Metanephros (tissue), 1 donor: ENCODE measurements around the gene S100A13. TPM values are rescaled to one million over a fixed set of nuclear protein-coding genes. Genes with fewer than 3 reads are reported as not detected.

ENCODE experiments used
- total RNA-seq: library from RNA; depleted of rRNA; stranded (reverse); fragments of >200 nt; gene quantifications from one replicate; pipeline ENCODE4 v1.2.3, GENCODE V29; 2014

Gene S100A13
- 71.6 TPM for total RNA-seq

DNA sequence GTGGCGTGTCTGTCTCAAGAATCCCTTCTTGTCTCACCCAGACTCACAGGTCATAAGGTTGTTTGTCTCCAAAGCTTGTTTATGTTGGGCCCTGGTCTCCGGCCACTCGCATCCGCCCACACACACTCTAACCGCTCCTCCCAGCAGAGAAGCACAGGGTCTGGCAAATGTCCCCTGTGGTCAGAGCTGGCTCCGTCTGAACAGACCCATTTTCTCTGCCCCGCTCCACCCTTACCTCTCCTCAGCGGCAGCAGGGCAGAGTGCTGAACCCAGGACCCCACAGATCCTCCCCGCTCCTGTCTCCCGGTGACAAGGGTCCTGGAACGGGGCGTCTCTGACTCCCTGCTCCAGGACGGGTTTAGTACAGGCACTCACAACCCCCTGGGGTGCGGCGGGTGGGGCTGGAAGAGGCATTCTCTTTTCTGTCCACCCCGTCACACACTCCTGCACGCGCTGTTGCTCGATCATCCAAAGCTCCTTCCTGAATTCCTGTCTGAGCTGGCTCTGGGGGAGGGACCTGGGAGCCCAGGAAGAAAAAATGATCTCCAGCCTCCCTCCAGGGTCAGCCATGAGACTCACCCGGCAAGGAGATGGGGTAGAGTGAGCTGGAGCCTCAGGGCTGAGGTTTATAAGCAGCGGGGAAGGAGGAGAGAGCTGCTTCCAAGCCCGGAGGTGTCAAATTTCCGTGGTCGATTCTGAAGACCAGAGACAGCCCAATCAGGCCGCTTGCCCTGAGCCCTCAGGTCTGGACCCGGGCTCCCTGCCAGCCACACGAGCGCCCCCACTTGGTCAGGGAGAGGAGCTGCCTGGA, at the start of gene S100A13:
Gene S100A13, minus strand, starts transcription at position 602 of the 811 bp plus-strand sequence. CDS start 1,033 bp downstream, outside the sequence.

DNA sequence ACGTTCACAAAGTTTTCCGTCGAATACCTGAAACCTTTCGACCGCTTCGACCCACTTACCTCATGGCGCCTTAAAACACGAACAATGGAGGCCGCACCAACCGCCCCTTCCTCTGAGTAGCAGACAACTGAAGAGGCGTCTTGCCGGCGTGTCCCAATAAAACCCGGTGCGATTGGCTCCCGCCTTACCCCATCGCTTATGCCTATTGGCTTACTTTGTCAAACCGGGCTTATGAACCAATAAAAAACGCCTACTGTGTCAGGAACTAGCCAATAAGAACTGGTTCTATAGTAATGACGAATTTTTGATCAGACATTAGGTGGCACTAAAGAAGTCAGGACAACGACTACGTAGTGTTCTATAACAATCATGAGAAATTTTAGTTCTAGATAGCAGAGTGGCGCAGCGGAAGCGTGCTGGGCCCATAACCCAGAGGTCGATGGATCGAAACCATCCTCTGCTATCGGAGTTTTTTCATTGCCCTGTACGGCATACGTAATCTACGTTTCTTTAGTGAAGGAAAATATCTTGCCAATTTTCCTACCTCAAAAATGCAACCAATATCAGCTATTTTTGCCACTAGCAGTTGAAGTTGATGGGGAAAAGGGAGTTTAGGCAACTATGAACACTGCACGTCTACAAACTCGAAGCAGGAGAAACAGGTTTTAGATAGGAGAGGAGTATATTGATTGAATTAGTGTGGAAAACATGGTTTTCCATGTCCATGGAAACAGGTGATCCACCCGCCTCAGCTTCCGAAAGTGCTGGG, 43.7 kb upstream of the S100A13 start, which contains the start of gene ILF2:
Gene ILF2, minus strand, starts transcription at position 135 of the 769 bp plus-strand sequence. Its CDS starts 71 bp downstream, at position 64.

DNA sequence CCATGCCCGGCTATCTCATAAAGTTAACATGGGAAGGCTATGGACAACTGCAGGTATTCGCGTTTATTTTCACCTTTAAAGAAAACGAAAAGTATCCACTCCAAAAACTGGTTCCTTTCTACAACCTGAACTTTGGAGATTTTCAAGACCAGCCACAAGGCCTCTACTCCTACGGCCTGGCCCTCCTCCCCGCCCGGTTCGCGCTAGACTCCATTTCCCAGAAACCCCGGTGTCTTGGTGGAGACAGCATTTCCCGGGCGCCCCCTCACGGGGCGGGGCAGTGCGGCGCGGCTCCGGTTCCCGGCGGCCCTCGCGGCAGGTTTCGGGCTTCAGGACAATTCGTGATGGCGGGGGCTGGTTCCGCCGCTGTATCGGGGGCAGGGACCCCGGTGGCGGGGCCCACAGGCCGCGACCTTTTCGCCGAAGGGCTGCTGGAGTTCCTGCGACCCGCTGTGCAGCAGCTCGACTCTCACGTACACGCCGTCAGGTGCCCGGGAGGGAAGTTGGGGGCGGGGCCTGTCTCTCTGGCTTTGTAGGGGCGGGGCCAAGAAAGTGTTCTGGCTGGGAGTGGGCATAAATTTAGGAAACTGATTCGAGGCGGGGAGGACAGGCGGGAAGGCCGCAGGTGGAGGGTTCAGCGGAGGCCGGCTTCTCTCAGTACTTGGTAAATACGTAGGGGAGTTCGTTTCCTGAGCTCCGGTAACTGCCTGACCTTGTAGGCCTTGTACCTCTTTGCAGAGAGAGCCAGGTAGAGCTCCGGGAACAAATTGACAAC, 31.3 kb upstream of the S100A13 start, which contains the start of gene SNAPIN:
Gene SNAPIN, plus strand, starts transcription at position 304 of the 775 bp plus-strand sequence. Its CDS starts 41 bp downstream, at position 345.

DNA sequence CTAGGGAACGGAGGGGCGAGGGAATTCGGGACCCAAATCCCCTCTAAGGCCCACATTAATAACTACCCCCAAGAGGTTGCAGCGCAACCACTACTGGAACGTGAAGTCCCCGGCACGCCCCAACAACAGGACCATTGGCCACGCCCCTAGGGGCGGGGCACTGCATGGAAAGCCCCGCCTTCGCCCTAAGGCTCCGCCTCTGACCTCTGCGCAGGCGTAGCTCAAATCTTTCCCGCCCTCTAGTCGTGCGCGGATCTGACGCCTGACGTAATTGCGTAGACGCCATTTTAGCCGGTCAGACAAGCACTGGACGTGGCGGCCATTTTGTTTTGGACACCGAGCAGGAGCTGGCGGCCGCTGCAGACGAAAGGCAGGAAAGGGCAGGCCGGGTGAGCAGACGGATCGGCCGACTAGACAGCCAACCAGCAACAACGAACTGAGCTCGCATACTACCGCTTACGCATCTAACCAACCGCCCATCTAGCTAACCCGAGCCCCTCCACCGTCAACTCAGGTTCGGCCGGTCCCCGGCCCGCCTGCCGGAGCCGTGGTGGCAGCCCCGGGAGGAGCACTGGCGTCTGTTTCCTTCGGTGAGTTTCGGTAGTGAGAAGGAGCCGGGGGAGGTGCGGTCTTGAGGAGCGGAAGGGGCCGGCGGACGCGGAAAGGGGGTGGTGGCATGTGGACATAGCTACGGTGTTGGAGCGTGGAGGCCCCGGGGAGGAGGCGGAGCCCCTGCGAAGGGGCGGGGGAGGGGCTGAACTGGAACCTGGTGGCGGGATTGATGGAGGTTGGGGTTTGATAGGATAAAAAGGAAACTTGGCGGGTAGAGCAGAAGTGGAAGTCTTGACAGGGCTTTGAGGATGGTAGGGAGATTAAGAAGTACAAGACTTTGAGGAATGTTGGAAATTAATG, 6.7 kb upstream of the S100A13 start, which contains the start of gene CHTOP:
Gene CHTOP, plus strand, starts transcription at position 313 of the 912 bp plus-strand sequence. CDS start 2,523 bp downstream, outside the sequence.

DNA sequence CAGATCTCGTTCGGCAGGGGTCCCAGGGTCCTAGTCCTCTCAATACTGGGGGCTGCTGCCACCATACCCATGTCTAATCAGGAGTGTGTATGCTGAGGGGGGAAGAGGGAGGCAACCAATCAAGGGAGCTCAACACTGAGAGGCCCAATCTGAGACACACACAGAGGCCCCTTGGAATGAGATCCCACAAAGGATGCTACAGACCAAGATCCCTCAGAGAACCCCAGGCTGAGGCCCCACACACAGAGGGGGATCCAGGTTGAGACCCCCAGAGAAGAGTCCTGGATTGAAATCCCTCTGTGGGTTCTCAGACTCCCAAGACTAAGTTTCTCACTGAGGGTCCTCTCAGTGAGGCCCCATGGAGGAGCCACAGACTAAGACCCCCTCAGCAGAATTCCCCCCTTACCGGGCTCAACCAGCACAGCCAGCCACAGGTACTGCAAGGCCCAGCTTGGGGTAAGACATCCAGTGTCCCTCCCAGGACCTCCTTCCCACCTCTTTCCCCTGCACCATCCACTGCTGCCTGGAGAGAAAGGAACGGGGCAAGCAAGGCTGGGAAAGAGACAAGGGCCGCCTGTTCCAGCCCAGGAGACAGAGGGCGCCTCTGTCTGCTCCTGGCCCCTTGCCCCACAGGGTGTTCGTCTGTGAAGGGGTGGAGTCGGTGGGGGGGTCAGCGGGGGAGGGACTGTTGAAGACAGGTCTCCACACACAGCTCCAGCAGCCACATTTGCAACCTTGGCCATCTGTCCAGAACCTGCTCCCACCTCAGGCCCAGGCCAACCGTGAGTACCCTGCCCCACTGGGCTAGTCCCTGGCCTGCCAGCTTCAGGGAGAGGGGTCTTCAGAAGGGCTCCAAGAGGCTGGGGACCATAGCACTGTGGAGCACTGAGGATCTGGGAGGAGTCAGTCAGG, 666 bp upstream of the S100A13 start, which contains the start of gene S100A1:
Gene S100A1, plus strand, starts transcription at position 720 of the 912 bp plus-strand sequence. CDS start 2,088 bp downstream, outside the sequence.

GRCh38 chr1:153616144-153616916, 11.0 kb downstream of the S100A13 start, which contains the start of gene S100A14:
Gene S100A14, minus strand, starts transcription at chr1:153616325. Its CDS starts 467 bp downstream, at chr1:153615858.

DNA sequence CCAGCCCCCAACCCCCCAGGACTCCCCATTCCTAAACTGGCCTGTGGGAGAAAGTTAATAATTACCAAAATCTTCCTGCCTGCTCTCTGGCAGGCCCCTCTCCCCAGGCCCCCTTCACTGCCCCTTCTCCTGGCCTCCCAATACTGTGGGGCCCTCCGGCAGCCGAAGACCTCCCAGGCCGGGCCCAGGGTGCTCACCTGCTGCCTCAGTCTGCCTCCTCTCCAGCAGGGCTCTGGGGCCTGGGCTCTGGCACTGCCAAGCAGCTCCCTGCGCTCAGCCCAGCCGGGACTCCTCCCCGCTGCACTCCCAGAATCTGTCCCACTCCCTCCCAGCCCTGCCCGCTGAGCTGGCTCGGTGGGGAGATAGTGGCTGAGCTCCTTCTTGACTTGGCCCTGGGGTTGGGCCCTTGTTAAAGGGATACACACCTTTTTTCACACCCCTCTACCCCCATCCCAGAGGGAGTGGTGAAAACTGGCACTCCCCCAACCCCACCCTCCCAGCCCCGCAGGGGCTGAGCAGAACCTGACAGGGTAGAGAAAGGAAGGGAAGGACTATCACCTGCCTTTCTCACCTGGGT, 14.5 kb downstream of the S100A13 start, which contains the start of gene S100A16:
Gene S100A16, minus strand, starts transcription at position 383 of the 577 bp plus-strand sequence. CDS start 4,986 bp downstream, outside the sequence.

Other genes with a start within 250 kb of the S100A13 start
- 89.2 TPM for gene S100A8, start 236.4 kb downstream of the S100A13 start, total RNA-seq
- gene S100A7A, start 211.0 kb downstream of the S100A13 start, total RNA-seq = not detected
- gene S100A7, start 166.9 kb downstream of the S100A13 start, total RNA-seq = not detected
- gene S100A6, start 91.5 kb downstream of the S100A13 start, total RNA-seq = 221 TPM
- gene S100A5, start 86.6 kb downstream of the S100A13 start, total RNA-seq = 0.82 TPM
- gene S100A4, start 81.7 kb downstream of the S100A13 start, total RNA-seq = 37.4 TPM
- not detected for gene S100A3, start 78.2 kb downstream of the S100A13 start, total RNA-seq
- gene S100A2, start 61.7 kb downstream of the S100A13 start, total RNA-seq = 5.3 TPM
- 78.6 TPM for gene S100A16, start 14.4 kb downstream of the S100A13 start, total RNA-seq
- 5.7 TPM for gene S100A14, start 11.2 kb downstream of the S100A13 start, total RNA-seq
- 5.3 TPM for gene S100A1, start 929 bp upstream of the S100A13 start, total RNA-seq
- gene CHTOP, start 6.6 kb upstream of the S100A13 start, total RNA-seq = 81.1 TPM
- 39.3 TPM for gene SNAPIN, start 31.2 kb upstream of the S100A13 start, total RNA-seq
- gene ILF2, start 43.5 kb upstream of the S100A13 start, total RNA-seq = 133 TPM
- 61.4 TPM for gene NPR1, start 51.2 kb upstream of the S100A13 start, total RNA-seq
- gene INTS3, start 100.5 kb upstream of the S100A13 start, total RNA-seq = 67.8 TPM
- gene SLC27A3, start 147.9 kb upstream of the S100A13 start, total RNA-seq = 30.2 TPM